SU-DHL-6 (cell line): ENCODE results near the gene HHAT.

ENCODE experiments used
- H2AFZ ChIP-seq: fragments of 200-600 bp; sonication (generic); 2 replicates; pipeline ENCODE4 v1.6.1; 2014; ENCODE audit warnings: low read depth, mild to moderate bottlenecking, moderate library complexity, mixed read lengths, antibody characterized with exemption, low read length; ENCODE audit not compliant: severe bottlenecking
- H3F3A ChIP-seq: fragments of 200-600 bp; shearing (Covaris generic); 2 replicates; pipeline ENCODE4 v1.6.0; 2016; ENCODE audit warnings: antibody characterized with exemption, mild to moderate bottlenecking; ENCODE audit not compliant: insufficient read depth
- H3K27ac ChIP-seq: fragments of 200-600 bp; sonication (generic); 2 replicates; pipeline ENCODE4 v1.5.1; 2016; ENCODE audit warnings: low read depth, mild to moderate bottlenecking, low read length, moderate library complexity, mixed read lengths
- H3K27me3 ChIP-seq: fragments of 200-600 bp; sonication (generic), shearing (Covaris generic); 2 replicates; pipeline ENCODE4 v1.6.0; 2014; ENCODE audit warnings: mild to moderate bottlenecking, low read length
- H3K36me3 ChIP-seq: fragments of 200-600 bp; sonication (generic); 2 replicates; pipeline ENCODE4 v1.6.1; 2014; ENCODE audit warnings: mild to moderate bottlenecking, low read length, mixed read lengths
- H3K4me2 ChIP-seq: fragments of 300-600, 200-600 bp; shearing (Covaris generic), sonication (generic); 2 replicates; pipeline ENCODE4 v1.6.0; 2014; ENCODE audit warnings: low read length, low read depth, mild to moderate bottlenecking; ENCODE audit not compliant: poor library complexity, severe bottlenecking
- H3K4me3 ChIP-seq: fragments of 200-600 bp; sonication (generic); 2 replicates; pipeline ENCODE4 v1.5.1; 2014; ENCODE audit warnings: antibody characterized with exemption, low read length, mild to moderate bottlenecking, mixed read lengths; ENCODE audit not compliant: insufficient read depth, poor library complexity, severe bottlenecking
- H3K79me2 ChIP-seq: fragments of 200-600 bp; sonication (generic); 2 replicates; pipeline ENCODE4 v1.6.1; 2014; ENCODE audit warnings: mild to moderate bottlenecking, low read length, moderate library complexity; ENCODE audit not compliant: insufficient read depth
- H3K9ac ChIP-seq: fragments of 200-600 bp; sonication (generic); 2 replicates; pipeline ENCODE4 v1.7.0; 2014; ENCODE audit warnings: mild to moderate bottlenecking, low read length
- H3K9me2 ChIP-seq: fragments of 200-600 bp; sonication (generic); replicated peaks from 2 replicates; pipeline ENCODE4 v1.6.1; 2014; ENCODE audit warnings: low read length; ENCODE audit not compliant: insufficient read depth
- H3K9me3 ChIP-seq: fragments of 200-600 bp; sonication (generic); 2 replicates; pipeline ENCODE4 v1.6.1; 2014; ENCODE audit warnings: low read length, mixed read lengths; ENCODE audit not compliant: insufficient read depth
- H4K20me1 ChIP-seq: fragments of 200-600 bp; sonication (generic); 2 replicates; pipeline ENCODE4 v1.6.1; 2014; ENCODE audit warnings: low read depth, mild to moderate bottlenecking, antibody characterized with exemption, low read length, moderate library complexity, mixed read lengths
- CTCF ChIP-seq: fragments of 200-600 bp; sonication (generic); IDR thresholded peaks from one replicate; pipeline ENCODE4 v1.5.1; 2017; ENCODE audit warnings: antibody characterized with exemption, mild to moderate bottlenecking, low read length, moderate library complexity; ENCODE audit not compliant: insufficient read depth, poor library complexity, severe bottlenecking
- EZH2phosphoT487 ChIP-seq: fragments of 200-600 bp; sonication (generic), shearing (Covaris generic); conservative IDR thresholded peaks from 2 replicates; pipeline ENCODE4 v1.6.1; 2018; ENCODE audit warnings: mild to moderate bottlenecking, antibody characterized with exemption, low read length, moderate library complexity, mixed read lengths

HHAT gene

GRCh38 chr1:210477328-210477924, 148.7 kb downstream of the HHAT start:
- Histone ChIP-seq H2AFZ (no peak overlapping the region), H3K27ac (no peak overlapping the region), H3K79me2 (no peaks in the 10 kb centered on the region), H3K9ac (no peak overlapping the region), H4K20me1 (no peaks in the 10 kb centered on the region), H3F3A (no peaks in the 10 kb centered on the region), H3K9me2 (no peaks in the 10 kb centered on the region), H3K36me3 (no peaks in the 10 kb centered on the region), H3K4me2 (no peak overlapping the region), H3K27me3 (no peaks in the 10 kb centered on the region), H3K4me3 (no peak overlapping the region), H3K9me3 (no peaks in the 10 kb centered on the region)
- TF ChIP-seq EZH2phosphoT487 (no peak), CTCF (no peak)

- Histone ChIP-seq H3K27me3 (no peaks in the 10 kb centered on the region), H3K27ac (no peak overlapping the region), H4K20me1 (no peaks in the 10 kb centered on the region), H3K4me2 (no peak overlapping the region), H3F3A (no peaks in the 10 kb centered on the region), H2AFZ (no peak overlapping the region), H3K9ac (no peak overlapping the region), H3K79me2 (no peaks in the 10 kb centered on the region), H3K9me3 (no peaks in the 10 kb centered on the region), H3K4me3 (no peak overlapping the region), H3K36me3 (no peaks in the 10 kb centered on the region), H3K9me2 (no peaks in the 10 kb centered on the region)
- TF ChIP-seq CTCF (no peak), EZH2phosphoT487 (no peak)
Observed at GRCh38 chr1:210478820-210479219, 150.1 kb downstream of the HHAT start.

GRCh38 chr1:210482491-210482890, 153.8 kb downstream of the HHAT start:
- no peaks in the 10 kb centered on the region for H3K36me3 ChIP-seq
- no peaks in the 10 kb centered on the region for H3K9me3 ChIP-seq
- H4K20me1 ChIP-seq = no peaks in the 10 kb centered on the region
- no peak overlapping the region for H3K4me3 ChIP-seq
- no peaks in the 10 kb centered on the region for H3K9me2 ChIP-seq
- no peaks in the 10 kb centered on the region for H3K27me3 ChIP-seq
- no peak overlapping the region for H3K27ac ChIP-seq
- no peak for TF ChIP-seq CTCF
- no peak for TF ChIP-seq EZH2phosphoT487
- H3K79me2 ChIP-seq = no peaks in the 10 kb centered on the region
- no peaks in the 10 kb centered on the region for H3F3A ChIP-seq
- no peak overlapping the region for H3K4me2 ChIP-seq
- H3K9ac ChIP-seq = no peak overlapping the region
- H2AFZ ChIP-seq = no peak overlapping the region
